ENCODE results near the gene CRTAP.
"Not testable (repeated sequence)": the region's sequence is repeated elsewhere in the genome, so short reads cannot be mapped to it uniquely, and the experiment has no call there.

The CRTAP gene

GRCh38 chr3:33111581-33111980 lies 2.2 kb upstream of the CRTAP start:
- DNase-seq (ENCODE audit: insufficient read length, low spot score): no peak
- FAIRE-seq: no peak
- TF ChIP-seq POLR2A (IDR thresholded peaks at IDR 0.05; ENCODE audit: low read depth, low read length): no peak

- no peak for DNase-seq (ENCODE audit: insufficient read length, low spot score)
- FAIRE-seq: no peak
- TF ChIP-seq POLR2A (IDR thresholded peaks at IDR 0.05; ENCODE audit: low read depth, low read length): no peak
Measured at GRCh38 chr3:33114622-33115023, 809 bp downstream of the CRTAP start.

GRCh38 chr3:33115024-33115768 lies 1.4 kb downstream of the CRTAP start:
- TF ChIP-seq POLR2A (IDR thresholded peaks at IDR 0.05; ENCODE audit: low read depth, low read length): no peak
- peak; percentile 27 for FAIRE-seq
- peak; percentile 54 for DNase-seq (ENCODE audit: insufficient read length, low spot score)

GRCh38 chr3:33117461-33117860 lies 3.6 kb downstream of the CRTAP start:
- FAIRE-seq (no peak), DNase-seq (ENCODE audit: insufficient read length, low spot score) (no peak)
- TF ChIP-seq POLR2A (IDR thresholded peaks at IDR 0.05; ENCODE audit: low read depth, low read length): no peak

- FAIRE-seq (no peak), DNase-seq (ENCODE audit: insufficient read length, low spot score) (no peak)
- no peak for TF ChIP-seq POLR2A (IDR thresholded peaks at IDR 0.05; ENCODE audit: low read depth, low read length)
Measured at GRCh38 chr3:33119891-33120290, 6.1 kb downstream of the CRTAP start.

- no peak for TF ChIP-seq POLR2A (IDR thresholded peaks at IDR 0.05; ENCODE audit: low read depth, low read length)
- FAIRE-seq: no peak
- DNase-seq (ENCODE audit: insufficient read length, low spot score): no peak
Measured at GRCh38 chr3:33122991-33123390, 9.2 kb downstream of the CRTAP start.

- TF ChIP-seq POLR2A (IDR thresholded peaks at IDR 0.05; ENCODE audit: low read depth, low read length): no peak
Measured at GRCh38 chr3:33124638-33125037, 10.8 kb downstream of the CRTAP start.

GRCh38 chr3:33125840-33126239 lies 12.0 kb downstream of the CRTAP start:
- no peak for TF ChIP-seq POLR2A (IDR thresholded peaks at IDR 0.05; ENCODE audit: low read depth, low read length)
- no peak for DNase-seq (ENCODE audit: insufficient read length, low spot score)
- no peak for FAIRE-seq

More at GRCh38 chr3:33124638-33125037, 10.8 kb downstream of the CRTAP start:
- no peak for FAIRE-seq
- DNase-seq (ENCODE audit: insufficient read length, low spot score): no peak

GRCh38 chr3:33128706-33129105 lies 14.9 kb downstream of the CRTAP start:
- no peak for FAIRE-seq
- TF ChIP-seq POLR2A (IDR thresholded peaks at IDR 0.05; ENCODE audit: low read depth, low read length): no peak
- DNase-seq (ENCODE audit: insufficient read length, low spot score): no peak

- no peak for FAIRE-seq
- TF ChIP-seq POLR2A (IDR thresholded peaks at IDR 0.05; ENCODE audit: low read depth, low read length): no peak
- no peak for DNase-seq (ENCODE audit: insufficient read length, low spot score)
Measured at GRCh38 chr3:33130144-33130543, 16.3 kb downstream of the CRTAP start.

GRCh38 chr3:33131331-33132018 lies 17.7 kb downstream of the CRTAP start:
- DNase-seq (ENCODE audit: insufficient read length, low spot score): no peak

GRCh38 chr3:33132019-33132360 lies 18.2 kb downstream of the CRTAP start:
- FAIRE-seq (no peak), DNase-seq (ENCODE audit: insufficient read length, low spot score) (no peak)
- TF ChIP-seq POLR2A (IDR thresholded peaks at IDR 0.05; ENCODE audit: low read depth, low read length): no peak

More at GRCh38 chr3:33131331-33132018, 17.7 kb downstream of the CRTAP start:
- peak; percentile 58 for FAIRE-seq
- TF ChIP-seq POLR2A (IDR thresholded peaks at IDR 0.05; ENCODE audit: low read depth, low read length): no peak

- FAIRE-seq: no peak
- no peak for DNase-seq (ENCODE audit: insufficient read length, low spot score)
- TF ChIP-seq POLR2A (IDR thresholded peaks at IDR 0.05; ENCODE audit: low read depth, low read length): no peak
Measured at GRCh38 chr3:33134026-33134625, 20.3 kb downstream of the CRTAP start.

GRCh38 chr3:33137691-33138090 lies 23.9 kb downstream of the CRTAP start:
- DNase-seq (ENCODE audit: insufficient read length, low spot score) (no peak), FAIRE-seq (no peak)
- no peak for TF ChIP-seq POLR2A (IDR thresholded peaks at IDR 0.05; ENCODE audit: low read depth, low read length)

GRCh38 chr3:33139006-33139623 lies 25.3 kb downstream of the CRTAP start:
- not testable (repeated sequence) for FAIRE-seq; DNase-seq (ENCODE audit: insufficient read length, low spot score)

All from H54 (cell line).